ENCODE results near the gene SLCO4C1. TPM values are rescaled to one million over a fixed set of nuclear protein-coding genes. Genes with fewer than 3 reads are reported as not detected.

The SLCO4C1 gene
- total RNA-seq, 1 donor from 2014 or later, result 0.23 TPM

- H2AFZ ChIP-seq (ENCODE audit: low read depth, low read length), result no peak overlapping the region
- no peak overlapping the region for H3K4me2 ChIP-seq (ENCODE audit: low read length)
- no peaks in the 10 kb centered on the region for H3K9me3 Mint-ChIP-seq (ENCODE audit: unreplicated experiment)
- H3K36me3 ChIP-seq (ENCODE audit: insufficient read depth, low read length), result no peaks in the 10 kb centered on the region
- no peaks in the 10 kb centered on the region for H3K27me3 Mint-ChIP-seq (ENCODE audit: low read depth, unreplicated experiment)
- no peak overlapping the region for H3K9ac ChIP-seq (ENCODE audit: low read length)
- H3K36me3 Mint-ChIP-seq (ENCODE audit: low read depth, unreplicated experiment), result no peaks in the 10 kb centered on the region
- H3K27ac Mint-ChIP-seq (ENCODE audit: unreplicated experiment), result no peak overlapping the region
- H4K20me1 ChIP-seq (ENCODE audit: insufficient read depth, low read length), result no peaks in the 10 kb centered on the region
- H3K4me3 ChIP-seq (ENCODE audit: insufficient read depth, low read depth, low read length), result no peak overlapping the region
- TF ChIP-seq CTCF (IDR thresholded peaks at IDR 0.05; ENCODE audit: insufficient read depth, low read depth, low read length) (no peak), EZH2 (IDR thresholded peaks at IDR 0.05; ENCODE audit: insufficient read depth, low read length) (no peak)
- DNase-seq (ENCODE audit: low read depth) (no peak), FAIRE-seq (no peak)
- no peak overlapping the region for H3K27ac ChIP-seq (ENCODE audit: low read depth, low read length)
- no peaks in the 10 kb centered on the region for H3K4me1 ChIP-seq (ENCODE audit: insufficient read depth, low read length)
- no peaks in the 10 kb centered on the region for H3K4me1 Mint-ChIP-seq (ENCODE audit: low read depth, unreplicated experiment)
- H3K9me3 ChIP-seq (ENCODE audit: insufficient read depth, low read depth, low read length), result no peaks in the 10 kb centered on the region
- H3K4me3 Mint-ChIP-seq (ENCODE audit: unreplicated experiment), result no peak overlapping the region
- no peaks in the 10 kb centered on the region for H3K27me3 ChIP-seq (ENCODE audit: insufficient read depth, low read length)
- H3K79me2 ChIP-seq (ENCODE audit: insufficient read depth, low read length), result no peaks in the 10 kb centered on the region
Observed at GRCh38 chr5:102283102-102283797, 12.8 kb downstream of the SLCO4C1 start.

- H3K36me3 Mint-ChIP-seq (ENCODE audit: low read depth, unreplicated experiment), result no peaks in the 10 kb centered on the region
- Histone ChIP-seq H3K4me2 (ENCODE audit: low read length) (no peak overlapping the region), H3K9ac (ENCODE audit: low read length) (no peak overlapping the region), H3K4me3 (ENCODE audit: insufficient read depth, low read depth, low read length) (no peak overlapping the region), H3K27ac (ENCODE audit: low read depth, low read length) (no peak overlapping the region), H4K20me1 (ENCODE audit: insufficient read depth, low read length) (no peaks in the 10 kb centered on the region), H3K79me2 (ENCODE audit: insufficient read depth, low read length) (no peaks in the 10 kb centered on the region), H3K4me1 (ENCODE audit: insufficient read depth, low read length) (no peaks in the 10 kb centered on the region), H3K27me3 (ENCODE audit: insufficient read depth, low read length) (no peaks in the 10 kb centered on the region), H3K9me3 (ENCODE audit: insufficient read depth, low read depth, low read length) (peaks cover 3% of the 10 kb centered on the region), H2AFZ (ENCODE audit: low read depth, low read length) (no peak overlapping the region), H3K36me3 (ENCODE audit: insufficient read depth, low read length) (no peaks in the 10 kb centered on the region)
- FAIRE-seq, result no peak
- no peak overlapping the region for H3K4me3 Mint-ChIP-seq (ENCODE audit: unreplicated experiment)
- H3K9me3 Mint-ChIP-seq (ENCODE audit: unreplicated experiment), result no peaks in the 10 kb centered on the region
- H3K27ac Mint-ChIP-seq (ENCODE audit: unreplicated experiment), result no peak overlapping the region
- H3K27me3 Mint-ChIP-seq (ENCODE audit: low read depth, unreplicated experiment), result no peaks in the 10 kb centered on the region
- no peak for TF ChIP-seq CTCF (IDR thresholded peaks at IDR 0.05; ENCODE audit: insufficient read depth, low read depth, low read length)
- TF ChIP-seq EZH2 (IDR thresholded peaks at IDR 0.05; ENCODE audit: insufficient read depth, low read length), result no peak
- DNase-seq (ENCODE audit: low read depth), result no peak
- H3K4me1 Mint-ChIP-seq (ENCODE audit: low read depth, unreplicated experiment), result no peaks in the 10 kb centered on the region
Observed at GRCh38 chr5:102279711-102280110, 16.4 kb downstream of the SLCO4C1 start.

GRCh38 chr5:102278231-102278630, 17.9 kb downstream of the SLCO4C1 start:
- TF ChIP-seq CTCF (IDR thresholded peaks at IDR 0.05; ENCODE audit: insufficient read depth, low read depth, low read length) (no peak), EZH2 (IDR thresholded peaks at IDR 0.05; ENCODE audit: insufficient read depth, low read length) (no peak)
- Histone ChIP-seq H3K79me2 (ENCODE audit: insufficient read depth, low read length) (no peaks in the 10 kb centered on the region), H3K9me3 (ENCODE audit: insufficient read depth, low read depth, low read length) (peaks cover 3% of the 10 kb centered on the region), H3K4me2 (ENCODE audit: low read length) (no peak overlapping the region), H3K9ac (ENCODE audit: low read length) (no peak overlapping the region), H3K4me1 (ENCODE audit: insufficient read depth, low read length) (no peaks in the 10 kb centered on the region), H2AFZ (ENCODE audit: low read depth, low read length) (no peak overlapping the region), H3K36me3 (ENCODE audit: insufficient read depth, low read length) (no peaks in the 10 kb centered on the region), H4K20me1 (ENCODE audit: insufficient read depth, low read length) (no peaks in the 10 kb centered on the region), H3K27ac (ENCODE audit: low read depth, low read length) (no peak overlapping the region), H3K27me3 (ENCODE audit: insufficient read depth, low read length) (no peaks in the 10 kb centered on the region), H3K4me3 (ENCODE audit: insufficient read depth, low read depth, low read length) (no peak overlapping the region)
- Mint-ChIP-seq H3K4me3 (ENCODE audit: unreplicated experiment) (no peak overlapping the region), H3K27ac (ENCODE audit: unreplicated experiment) (no peak overlapping the region), H3K4me1 (ENCODE audit: low read depth, unreplicated experiment) (no peaks in the 10 kb centered on the region), H3K36me3 (ENCODE audit: low read depth, unreplicated experiment) (no peaks in the 10 kb centered on the region), H3K27me3 (ENCODE audit: low read depth, unreplicated experiment) (no peaks in the 10 kb centered on the region), H3K9me3 (ENCODE audit: unreplicated experiment) (no peaks in the 10 kb centered on the region)
- DNase-seq (ENCODE audit: low read depth) (no peak), FAIRE-seq (no peak)

Measured in astrocyte (in vitro differentiated cells and primary cell).